Naive thymus-derived CD4-positive, alpha-beta T cell (primary cell): Measurements from ENCODE around the gene MACIR. TPM values are rescaled to one million over a fixed set of nuclear protein-coding genes. Genes with fewer than 3 reads are reported as not detected.

ENCODE experiments used
- ATAC-seq: fragments of 150-1000 bp; cut with Tn5 transposase; 2 replicates; pipeline ENCODE4 v1.10.0; 2021; ENCODE audit warnings: mild to moderate bottlenecking, moderate library complexity
- CTCF ChIA-PET: fragments of 350-600 bp; sonication (Branson Sonifier 250); formaldehyde crosslinking; loops from one replicate; lab custom pipeline; 2021; ENCODE audit warnings: antibody characterized with exemption; lab: Charles Lee
- POLR2A ChIA-PET: fragments of 350-600 bp; sonication (Branson Sonifier 250); formaldehyde crosslinking; loops from one replicate; lab custom pipeline; 2021; ENCODE audit warnings: antibody characterized with exemption, inconsistent platforms; lab: Charles Lee
- DNase-seq, 9 donors: peaks; one replicate each; pipeline versions ENCODE4 v3.0.0 to v3.0.0-alpha.2; 2020 to 2022; ENCODE audit warnings: mixed read lengths in 1 of 9
- H3K27ac ChIP-seq: one replicate; pipeline ENCODE4 v1.7.0; 2013; ENCODE audit warnings: mild to moderate bottlenecking, low read depth, low read length, moderate library complexity
- H3K27me3 ChIP-seq, 2 donors: one replicate each; pipeline ENCODE4 v1.7.0; 2013; ENCODE audit warnings: low read length in 2 of 2, mild to moderate bottlenecking in 2 of 2, moderate library complexity in 2 of 2; ENCODE audit not compliant: control insufficient read depth in 2 of 2, insufficient read depth in 2 of 2
- H3K36me3 ChIP-seq, 3 experiments: 1 replicate in 2 of 3; 2 replicates in 1 of 3; pipeline ENCODE4 v1.7.0; 2013; ENCODE audit warnings: low read length in 3 of 3, mild to moderate bottlenecking in 3 of 3, moderate library complexity in 1 of 3; ENCODE audit not compliant: insufficient read depth in 3 of 3, control insufficient read depth in 2 of 3
- H3K4me1 ChIP-seq, 2 donors: one replicate each; pipeline ENCODE4 v1.7.0; 2013; ENCODE audit warnings: low read length in 2 of 2, mild to moderate bottlenecking in 2 of 2, moderate library complexity in 1 of 2; ENCODE audit not compliant: control insufficient read depth in 2 of 2, insufficient read depth in 2 of 2
- H3K4me3 ChIP-seq: 2 replicates; pipeline ENCODE4 v1.7.0; 2013; ENCODE audit warnings: mild to moderate bottlenecking, low read length
- H3K9me3 ChIP-seq, 3 experiments: 1 replicate in 2 of 3; 2 replicates in 1 of 3; pipeline ENCODE4 v1.7.0; 2013; ENCODE audit warnings: low read length in 3 of 3; ENCODE audit not compliant: control insufficient read depth in 2 of 3
- H3K27ac Mint-ChIP-seq, 9 donors: one replicate each; pipeline ENCODE4 v1.8.0; 2020 to 2022; ENCODE audit warnings: mixed read lengths in 9 of 9, mild to moderate bottlenecking in 8 of 9, moderate library complexity in 5 of 9, inconsistent platforms in 2 of 9
- H3K27me3 Mint-ChIP-seq, 5 donors: one replicate each; pipeline ENCODE4 v1.8.0; 2021 to 2022; ENCODE audit warnings: mixed read lengths in 5 of 5, mild to moderate bottlenecking in 1 of 5
- H3K36me3 Mint-ChIP-seq, 5 donors: one replicate each; pipeline ENCODE4 v1.8.0; 2020 to 2022; ENCODE audit warnings: mixed read lengths in 5 of 5, mild to moderate bottlenecking in 3 of 5, inconsistent platforms in 1 of 5
- H3K4me1 Mint-ChIP-seq, 7 donors: one replicate each; pipeline ENCODE4 v1.8.0; 2020 to 2022; ENCODE audit warnings: mixed read lengths in 7 of 7, mild to moderate bottlenecking in 3 of 7, inconsistent platforms in 1 of 7
- H3K4me3 Mint-ChIP-seq, 10 donors: one replicate each; pipeline ENCODE4 v1.8.0; 2020 to 2022; ENCODE audit warnings: mild to moderate bottlenecking in 10 of 10, mixed read lengths in 10 of 10, moderate library complexity in 6 of 10, inconsistent platforms in 2 of 10
- H3K9me3 Mint-ChIP-seq, 11 donors: one replicate each; pipeline ENCODE4 v1.8.0; 2020 to 2022; ENCODE audit warnings: mixed read lengths in 11 of 11, mild to moderate bottlenecking in 4 of 11, inconsistent platforms in 1 of 11, moderate library complexity in 1 of 11
- intact Hi-C, 2 donors: fragments of 100-400 bp; cut with micrococcal nuclease; formaldehyde crosslinking; loops; one replicate each; pipeline ENCODE4 v1.15.1; 2023
- polyA plus RNA-seq, 2 donors: library from polyadenylated mRNA; unstranded; fragments of 300-500 nt; fragmentation: Illumina TruSeq; gene quantifications; one replicate each; pipeline ENCODE4 v1.2.3, GENCODE V29; 2021
- total RNA-seq, 6 experiments: library from RNA in 5 of 6; stranded (reverse) in 5 of 6; gene quantifications; 1 replicate in 5 of 6; 2 replicates in 1 of 6; pipeline ENCODE4 v1.2.3 and lab custom pipeline; 2021 to 2026

Gene MACIR
- total and polyA plus RNA-seq, 7 experiments from 2014 or later: 1.4 to 6.1 (median 2.3) TPM

DNA sequence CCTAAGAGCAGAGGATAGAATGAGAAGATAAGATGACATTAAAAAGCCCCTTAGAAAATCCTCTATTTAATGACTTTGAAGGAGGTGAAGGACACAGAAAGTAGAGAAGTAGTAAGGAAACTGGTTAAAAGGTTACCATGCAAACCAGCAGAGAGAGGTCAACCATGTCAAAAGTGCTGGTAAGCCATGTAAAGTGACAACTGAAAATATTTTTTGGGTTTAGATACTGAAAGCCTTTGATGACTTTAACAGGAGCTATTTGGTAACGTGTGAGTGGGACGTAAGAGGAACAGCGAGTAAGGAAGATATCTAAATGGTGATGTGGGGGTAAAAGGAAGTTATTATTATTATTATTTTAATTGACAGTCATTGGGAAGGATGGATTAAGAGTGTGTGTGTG, 56.9 kb downstream of the MACIR start:
- H3K27me3 ChIP-seq: no peaks in the 10 kb centered on the region
- H3K9me3 Mint-ChIP-seq: peaks cover 0 to 5% (median 0%) of the 10 kb centered on the region in 11 donors
- no peak overlapping the region for H3K4me3 Mint-ChIP-seq
- H3K36me3 ChIP-seq: no peaks in the 10 kb centered on the region
- no peak overlapping the region for H3K27ac ChIP-seq
- no peaks in the 10 kb centered on the region for H3K4me1 Mint-ChIP-seq
- no peak overlapping the region for H3K4me3 ChIP-seq
- DNase-seq (no peak), ATAC-seq (no peak)
- intact Hi-C loops: no loop called here
- H3K9me3 ChIP-seq: no peaks in the 10 kb centered on the region
- H3K27ac Mint-ChIP-seq: peak overlapping the region in 1 of 9 donors; percentile 46
- H3K27me3 Mint-ChIP-seq: peaks cover 19 to 28% (median 27%) of the 10 kb centered on the region in 5 donors
- CTCF ChIA-PET: no interaction called here
- H3K36me3 Mint-ChIP-seq: no peaks in the 10 kb centered on the region
- H3K4me1 ChIP-seq: no peaks in the 10 kb centered on the region
- POLR2A ChIA-PET: interaction anchor here (0.6 kb wide), 1 partner anchor 100 kb away, joined by 3 read pairs; no protein-coding TSS in a partner anchor

GRCh38 chr5:103327451-103327850, 68.9 kb downstream of the MACIR start:
- Mint-ChIP-seq H3K27ac (no peak overlapping the region), H3K27me3 (peaks cover 19 to 32% (median 23%) of the 10 kb centered on the region in 5 donors), H3K4me1 (no peaks in the 10 kb centered on the region), H3K4me3 (no peak overlapping the region), H3K9me3 (no peaks in the 10 kb centered on the region), H3K36me3 (no peaks in the 10 kb centered on the region)
- H3K27me3 ChIP-seq: no peaks in the 10 kb centered on the region
- no peaks in the 10 kb centered on the region for H3K4me1 ChIP-seq
- no peak overlapping the region for H3K4me3 ChIP-seq
- intact Hi-C loops: no loop called here
- CTCF ChIA-PET: no interaction called here
- DNase-seq (no peak), ATAC-seq (no peak)
- H3K27ac ChIP-seq: no peak overlapping the region
- H3K9me3 ChIP-seq: no peaks in the 10 kb centered on the region
- H3K36me3 ChIP-seq: no peaks in the 10 kb centered on the region
- POLR2A ChIA-PET: no interaction called here

GRCh38 chr5:103327893-103328292, 69.3 kb downstream of the MACIR start:
- Mint-ChIP-seq H3K27me3 (peaks cover 19 to 30% (median 24%) of the 10 kb centered on the region in 5 donors), H3K27ac (no peak overlapping the region), H3K36me3 (no peaks in the 10 kb centered on the region), H3K4me1 (no peaks in the 10 kb centered on the region), H3K4me3 (no peak overlapping the region), H3K9me3 (no peaks in the 10 kb centered on the region)
- Histone ChIP-seq H3K9me3 (no peaks in the 10 kb centered on the region), H3K36me3 (no peaks in the 10 kb centered on the region), H3K27me3 (no peaks in the 10 kb centered on the region), H3K4me1 (no peaks in the 10 kb centered on the region), H3K4me3 (no peak overlapping the region), H3K27ac (no peak overlapping the region)
- CTCF ChIA-PET: no interaction called here
- no peak for ATAC-seq
- POLR2A ChIA-PET: no interaction called here
- DNase-seq: no peak
- intact Hi-C loops: no loop called here

Other genes with a start within 250 kb of the MACIR start
- 10 to 100 TPM in 2 of 5 experiments, 1 to 10 TPM in 3; 4.0 to 20.9 (median 9.6) TPM for gene GIN1, start 138.6 kb upstream of the MACIR start, total RNA-seq
- 10 to 100 TPM; 10.3 to 13.0 TPM for gene GIN1, start 138.6 kb upstream of the MACIR start, polyA plus RNA-seq
- 10 to 100 TPM; 59.4 to 77.4 (median 69.3) TPM for gene PPIP5K2, start 138.5 kb upstream of the MACIR start, total RNA-seq
- gene PPIP5K2, start 138.5 kb upstream of the MACIR start, polyA plus RNA-seq: 10 to 100 TPM; 19.2 to 28.3 TPM